ENCODE data around the gene MC3R.
"Not testable (repeated sequence)": the region's sequence is repeated elsewhere in the genome, so short reads cannot be mapped to it uniquely, and the experiment has no call there.

Gene MC3R

GRCh38 chr20:56213321-56213720, 35.2 kb upstream of the MC3R start:
- Histone ChIP-seq H3K27ac (ENCODE audit: low read depth, low read length) (no peak overlapping the region), H4K20me1 (ENCODE audit: low read depth, low read length) (no peaks in the 10 kb centered on the region), H3K36me3 (ENCODE audit: low read length) (no peaks in the 10 kb centered on the region), H3K79me2 (ENCODE audit: insufficient read depth, low read length) (no peaks in the 10 kb centered on the region), H3K9me2 (replicated peaks; ENCODE audit: insufficient read depth, low read length) (no peaks in the 10 kb centered on the region), H3K27me3 (ENCODE audit: low read length) (no peaks in the 10 kb centered on the region), H3K9ac (ENCODE audit: low read length) (no peak overlapping the region), H3F3A (ENCODE audit: insufficient read depth) (no peaks in the 10 kb centered on the region), H3K4me2 (ENCODE audit: low read depth, low read length, poor library complexity, severe bottlenecking) (no peak overlapping the region), H2AFZ (ENCODE audit: low read depth, low read length, severe bottlenecking) (no peak overlapping the region), H3K4me3 (ENCODE audit: insufficient read depth, low read length, poor library complexity, severe bottlenecking) (no peak overlapping the region), H3K9me3 (ENCODE audit: insufficient read depth, low read length) (no peaks in the 10 kb centered on the region)
- TF ChIP-seq, protein P1, sequence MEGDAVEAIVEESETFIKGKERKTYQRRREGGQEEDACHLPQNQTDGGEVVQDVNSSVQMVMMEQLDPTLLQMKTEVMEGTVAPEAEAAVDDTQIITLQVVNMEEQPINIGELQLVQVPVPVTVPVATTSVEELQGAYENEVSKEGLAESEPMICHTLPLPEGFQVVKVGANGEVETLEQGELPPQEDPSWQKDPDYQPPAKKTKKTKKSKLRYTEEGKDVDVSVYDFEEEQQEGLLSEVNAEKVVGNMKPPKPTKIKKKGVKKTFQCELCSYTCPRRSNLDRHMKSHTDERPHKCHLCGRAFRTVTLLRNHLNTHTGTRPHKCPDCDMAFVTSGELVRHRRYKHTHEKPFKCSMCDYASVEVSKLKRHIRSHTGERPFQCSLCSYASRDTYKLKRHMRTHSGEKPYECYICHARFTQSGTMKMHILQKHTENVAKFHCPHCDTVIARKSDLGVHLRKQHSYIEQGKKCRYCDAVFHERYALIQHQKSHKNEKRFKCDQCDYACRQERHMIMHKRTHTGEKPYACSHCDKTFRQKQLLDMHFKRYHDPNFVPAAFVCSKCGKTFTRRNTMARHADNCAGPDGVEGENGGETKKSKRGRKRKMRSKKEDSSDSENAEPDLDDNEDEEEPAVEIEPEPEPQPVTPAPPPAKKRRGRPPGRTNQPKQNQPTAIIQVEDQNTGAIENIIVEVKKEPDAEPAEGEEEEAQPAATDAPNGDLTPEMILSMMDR (IDR thresholded peaks at IDR 0.05; ENCODE audit: insufficient read depth, low read length, poor library complexity, severe bottlenecking) = no peak
- TF ChIP-seq EZH2phosphoT487 (conservative IDR thresholded peaks at IDR 0.05; ENCODE audit: low read length) = no peak

DNA sequence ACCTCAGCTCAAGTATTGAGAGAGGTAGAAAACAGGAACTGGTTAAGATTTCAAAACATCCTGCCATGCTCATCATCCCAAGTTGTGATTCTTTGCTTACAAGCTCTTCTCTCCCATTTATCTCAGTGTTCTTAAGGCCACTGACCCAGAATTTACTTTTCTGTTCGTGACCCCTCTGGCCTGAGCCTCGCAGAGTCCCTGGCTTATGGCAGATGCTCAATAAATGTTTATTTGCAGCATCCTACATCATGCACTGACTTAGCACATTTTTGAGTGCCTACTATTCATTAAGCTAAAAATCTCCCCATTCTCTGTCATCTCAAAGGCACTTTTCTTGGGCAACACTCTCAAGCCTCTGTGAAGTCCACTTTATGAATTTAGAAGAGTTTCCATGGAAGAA, 33.4 kb upstream of the MC3R start:
- H3K79me2 ChIP-seq (ENCODE audit: insufficient read depth, low read length) = no peaks in the 10 kb centered on the region
- H3K36me3 ChIP-seq (ENCODE audit: low read length) = no peaks in the 10 kb centered on the region
- no peak overlapping the region for H3K4me3 ChIP-seq (ENCODE audit: insufficient read depth, low read length, poor library complexity, severe bottlenecking)
- H3K9me3 ChIP-seq (ENCODE audit: insufficient read depth, low read length) = no peaks in the 10 kb centered on the region
- TF ChIP-seq, protein P1 (IDR thresholded peaks at IDR 0.05; ENCODE audit: insufficient read depth, low read length, poor library complexity, severe bottlenecking) = no peak
- no peak for TF ChIP-seq EZH2phosphoT487 (conservative IDR thresholded peaks at IDR 0.05; ENCODE audit: low read length)
- H3K27ac ChIP-seq (ENCODE audit: low read depth, low read length) = no peak overlapping the region
- no peaks in the 10 kb centered on the region for H3K27me3 ChIP-seq (ENCODE audit: low read length)
- H3F3A ChIP-seq (ENCODE audit: insufficient read depth) = no peaks in the 10 kb centered on the region
- H4K20me1 ChIP-seq (ENCODE audit: low read depth, low read length) = no peaks in the 10 kb centered on the region
- H3K9me2 ChIP-seq (replicated peaks; ENCODE audit: insufficient read depth, low read length) = no peaks in the 10 kb centered on the region
- H3K9ac ChIP-seq (ENCODE audit: low read length) = no peak overlapping the region
- no peak overlapping the region for H2AFZ ChIP-seq (ENCODE audit: low read depth, low read length, severe bottlenecking)
- H3K4me2 ChIP-seq (ENCODE audit: low read depth, low read length, poor library complexity, severe bottlenecking) = no peak overlapping the region

- Histone ChIP-seq H3K9ac (ENCODE audit: low read length) (no peak overlapping the region), H3K27me3 (ENCODE audit: low read length) (no peaks in the 10 kb centered on the region), H3K79me2 (ENCODE audit: insufficient read depth, low read length) (no peaks in the 10 kb centered on the region), H3K4me2 (ENCODE audit: low read depth, low read length, poor library complexity, severe bottlenecking) (no peak overlapping the region), H3K27ac (ENCODE audit: low read depth, low read length) (no peak overlapping the region), H3K9me3 (ENCODE audit: insufficient read depth, low read length) (no peaks in the 10 kb centered on the region), H3F3A (ENCODE audit: insufficient read depth) (no peaks in the 10 kb centered on the region), H3K9me2 (replicated peaks; ENCODE audit: insufficient read depth, low read length) (no peaks in the 10 kb centered on the region), H4K20me1 (ENCODE audit: low read depth, low read length) (no peaks in the 10 kb centered on the region), H2AFZ (ENCODE audit: low read depth, low read length, severe bottlenecking) (no peak overlapping the region), H3K4me3 (ENCODE audit: insufficient read depth, low read length, poor library complexity, severe bottlenecking) (no peak overlapping the region), H3K36me3 (ENCODE audit: low read length) (no peaks in the 10 kb centered on the region)
- TF ChIP-seq, protein P1 (IDR thresholded peaks at IDR 0.05; ENCODE audit: insufficient read depth, low read length, poor library complexity, severe bottlenecking) = no peak
- no peak for TF ChIP-seq EZH2phosphoT487 (conservative IDR thresholded peaks at IDR 0.05; ENCODE audit: low read length)
Observed at GRCh38 chr20:56217829-56218228, 30.7 kb upstream of the MC3R start.

GRCh38 chr20:56221186-56221585, 27.3 kb upstream of the MC3R start:
- not testable (repeated sequence) for H3K9ac ChIP-seq (ENCODE audit: low read length); H3K9me2 ChIP-seq (replicated peaks; ENCODE audit: insufficient read depth, low read length); H3K27ac ChIP-seq (ENCODE audit: low read depth, low read length); H3K4me3 ChIP-seq (ENCODE audit: insufficient read depth, low read length, poor library complexity, severe bottlenecking); H3K79me2 ChIP-seq (ENCODE audit: insufficient read depth, low read length); H2AFZ ChIP-seq (ENCODE audit: low read depth, low read length, severe bottlenecking); H3K4me2 ChIP-seq (ENCODE audit: low read depth, low read length, poor library complexity, severe bottlenecking); H3K36me3 ChIP-seq (ENCODE audit: low read length); H3K27me3 ChIP-seq (ENCODE audit: low read length); H3F3A ChIP-seq (ENCODE audit: insufficient read depth); H4K20me1 ChIP-seq (ENCODE audit: low read depth, low read length); H3K9me3 ChIP-seq (ENCODE audit: insufficient read depth, low read length)

All from SU-DHL-6 (cell line).